HG03565 (cell line): Measurements from ENCODE around the gene KCNQ1.

Experiments
- ATAC-seq: cut with Tn5 transposase; IDR thresholded peaks from one replicate; pipeline ENCODE4 v1.9.1; 2021; ENCODE audit warnings: mild to moderate bottlenecking, moderate library complexity; ENCODE audit not compliant: unreplicated experiment

KCNQ1 gene

GRCh38 chr11:2424811-2425495 is 19.9 kb upstream of the KCNQ1 start:
- no peak for ATAC-seq

GRCh38 chr11:2425506-2425905 is 19.3 kb upstream of the KCNQ1 start:
- ATAC-seq, result no peak

GRCh38 chr11:2426221-2426620 is 18.6 kb upstream of the KCNQ1 start:
- no peak for ATAC-seq

- ATAC-seq, result no peak
These were observed 17.8 kb upstream of the KCNQ1 start for GRCh38 chr11:2426826-2427521.

GRCh38 chr11:2427721-2428321 is 17.0 kb upstream of the KCNQ1 start:
- no peak for ATAC-seq

GRCh38 chr11:2428322-2428795 is 16.4 kb upstream of the KCNQ1 start:
- ATAC-seq, result no peak

- no peak for ATAC-seq
These were observed 13.4 kb upstream of the KCNQ1 start for GRCh38 chr11:2431395-2431794.

GRCh38 chr11:2432171-2432621 is 12.6 kb upstream of the KCNQ1 start:
- ATAC-seq, result no peak

GRCh38 chr11:2432628-2433071 is 12.2 kb upstream of the KCNQ1 start:
- no peak for ATAC-seq

- ATAC-seq, result no peak
These were observed 11.5 kb upstream of the KCNQ1 start for GRCh38 chr11:2433106-2433925.

- ATAC-seq, result no peak
These were observed 10.8 kb upstream of the KCNQ1 start for GRCh38 chr11:2434008-2434407.

GRCh38 chr11:2434506-2435255 is 10.1 kb upstream of the KCNQ1 start:
- ATAC-seq, result no peak

- ATAC-seq, result no peak
These were observed 9.4 kb upstream of the KCNQ1 start for GRCh38 chr11:2435288-2436012.

- ATAC-seq, result no peak
These were observed 8.7 kb upstream of the KCNQ1 start for GRCh38 chr11:2436013-2436520.

GRCh38 chr11:2436521-2437031 is 8.2 kb upstream of the KCNQ1 start:
- ATAC-seq, result no peak

GRCh38 chr11:2437516-2437915 is 7.3 kb upstream of the KCNQ1 start:
- ATAC-seq, result no peak

- ATAC-seq, result no peak
These were observed 5.0 kb upstream of the KCNQ1 start for GRCh38 chr11:2439820-2440219.

GRCh38 chr11:2440646-2441045 is 4.2 kb upstream of the KCNQ1 start:
- ATAC-seq, result no peak

- ATAC-seq, result no peak
These were observed 3.6 kb upstream of the KCNQ1 start for GRCh38 chr11:2441171-2441570.
